ENCODE measurements around the gene APBA2. TPM values are rescaled to one million over a fixed set of nuclear protein-coding genes. Genes with fewer than 3 reads are reported as not detected.

Gene APBA2
- total and polyA plus RNA-seq, 10 donors, result 5.8 to 33.8 (median 18.3) TPM

DNA sequence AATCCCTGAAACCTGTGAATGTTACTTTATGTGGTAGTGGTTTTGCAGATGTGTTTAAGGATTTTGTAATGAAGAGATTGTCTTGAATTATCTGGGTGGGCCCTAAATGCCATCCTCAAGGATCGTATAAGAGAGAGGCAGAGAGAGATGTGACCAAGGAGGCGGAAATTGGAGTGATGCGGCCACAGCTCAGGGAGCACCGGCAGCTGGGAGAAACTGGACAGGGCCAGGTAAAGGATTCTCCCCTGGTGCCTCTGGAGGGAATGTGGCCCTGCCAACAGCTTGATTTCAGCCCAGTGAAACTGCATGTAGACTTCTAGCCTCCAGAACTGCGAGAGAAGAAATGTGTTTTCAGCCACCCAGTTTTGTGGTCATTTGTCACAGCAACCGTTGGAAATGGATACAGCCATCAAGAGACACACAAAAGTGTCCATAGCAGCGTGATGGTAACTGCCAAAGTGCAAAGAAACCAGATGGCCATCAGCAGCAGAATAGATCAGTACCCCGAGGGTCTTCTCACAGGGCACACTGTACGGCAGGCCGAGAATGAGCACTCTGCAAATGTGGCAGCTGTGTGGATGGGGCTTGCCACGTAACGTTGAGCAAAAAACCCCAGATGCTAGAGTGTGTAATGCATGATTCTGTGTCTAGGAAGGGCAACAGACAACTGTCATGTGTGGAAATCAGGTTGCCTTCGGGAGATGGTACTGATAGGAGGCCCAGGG lies 12.2 kb downstream of the APBA2 start:
- TF ChIP-seq POLR2A (IDR thresholded peaks at IDR 0.05) (no peak), POLR2AphosphoS5 (IDR thresholded peaks at IDR 0.05) (no peak)
- TF ChIP-seq, protein P1, sequence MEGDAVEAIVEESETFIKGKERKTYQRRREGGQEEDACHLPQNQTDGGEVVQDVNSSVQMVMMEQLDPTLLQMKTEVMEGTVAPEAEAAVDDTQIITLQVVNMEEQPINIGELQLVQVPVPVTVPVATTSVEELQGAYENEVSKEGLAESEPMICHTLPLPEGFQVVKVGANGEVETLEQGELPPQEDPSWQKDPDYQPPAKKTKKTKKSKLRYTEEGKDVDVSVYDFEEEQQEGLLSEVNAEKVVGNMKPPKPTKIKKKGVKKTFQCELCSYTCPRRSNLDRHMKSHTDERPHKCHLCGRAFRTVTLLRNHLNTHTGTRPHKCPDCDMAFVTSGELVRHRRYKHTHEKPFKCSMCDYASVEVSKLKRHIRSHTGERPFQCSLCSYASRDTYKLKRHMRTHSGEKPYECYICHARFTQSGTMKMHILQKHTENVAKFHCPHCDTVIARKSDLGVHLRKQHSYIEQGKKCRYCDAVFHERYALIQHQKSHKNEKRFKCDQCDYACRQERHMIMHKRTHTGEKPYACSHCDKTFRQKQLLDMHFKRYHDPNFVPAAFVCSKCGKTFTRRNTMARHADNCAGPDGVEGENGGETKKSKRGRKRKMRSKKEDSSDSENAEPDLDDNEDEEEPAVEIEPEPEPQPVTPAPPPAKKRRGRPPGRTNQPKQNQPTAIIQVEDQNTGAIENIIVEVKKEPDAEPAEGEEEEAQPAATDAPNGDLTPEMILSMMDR (IDR thresholded peaks at IDR 0.05 in 8 of 11, conservative IDR thresholded peaks at IDR 0.05 in 3 of 11), result no peak
- Histone ChIP-seq H3K9me3 (no peaks in the 10 kb centered on the region), H3K27me3 (replicated peaks in 1 of 7) (peaks cover 0 to 6% (median 0%) of the 10 kb centered on the region in 7 donors), H3K4me1 (peaks cover 0 to 20% (median 5%) of the 10 kb centered on the region in 6 donors), H3K36me3 (no peaks in the 10 kb centered on the region), H3K4me3 (no peak overlapping the region), H3K27ac (no peak overlapping the region)
- 87 to 94% (median 89%) methylated on average over 13 of the region's 13 CpGs for WGBS, 5 donors
- DNase-seq, result peak; percentile 38
- intact Hi-C loops (cut with DNase I; ENCODE audit: low total_unique reads), result no loop called here

DNA sequence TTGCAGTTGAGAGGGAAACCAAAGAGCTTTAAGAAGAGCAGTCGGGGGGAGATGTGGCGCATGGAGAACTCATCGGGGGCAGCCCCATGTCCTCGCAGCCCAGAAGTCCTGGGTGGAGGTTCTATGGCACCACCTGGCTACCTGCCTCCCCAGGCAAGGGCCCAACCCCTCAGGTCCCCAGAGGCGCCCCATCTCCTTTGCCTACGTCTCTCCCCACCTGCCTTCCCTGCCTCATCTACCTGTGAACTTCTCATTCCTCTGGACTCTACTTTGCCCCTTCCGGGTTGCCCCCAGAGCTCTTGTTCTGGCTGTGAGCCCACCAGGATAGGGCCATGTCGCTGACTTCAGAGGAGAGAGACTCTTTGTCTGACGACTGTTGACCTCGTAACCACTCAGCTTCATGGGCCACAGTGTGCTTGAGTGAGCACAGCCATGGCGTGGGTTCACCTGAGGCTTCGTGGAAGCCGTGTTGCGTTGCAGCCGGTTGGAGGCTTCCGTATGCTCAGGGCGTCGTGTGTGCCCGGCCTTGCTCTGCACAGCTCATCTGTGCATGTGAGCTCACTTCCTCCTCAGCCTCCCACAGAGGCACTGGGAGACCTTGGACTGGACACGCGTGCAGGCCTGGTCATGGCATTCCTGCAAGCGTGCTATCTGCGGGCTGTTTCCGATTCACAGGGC lies 13.4 kb downstream of the APBA2 start:
- no peaks in the 10 kb centered on the region for H3K9me3 ChIP-seq
- DNase-seq, result peak; percentile 78
- peaks cover 0 to 20% (median 5%) of the 10 kb centered on the region in 6 donors for H3K4me1 ChIP-seq
- intact Hi-C loops (cut with DNase I; ENCODE audit: low total_unique reads), result no loop called here
- 77 to 88% (median 85%) methylated on average over 23 to 24 of the region's 24 CpGs for WGBS, 5 donors
- H3K27me3 ChIP-seq (replicated peaks in 1 of 7), result peaks cover 0 to 6% (median 0%) of the 10 kb centered on the region in 7 donors
- no peaks in the 10 kb centered on the region for H3K36me3 ChIP-seq
- TF ChIP-seq POLR2AphosphoS5 (IDR thresholded peaks at IDR 0.05) (peak; percentile 41 to 71 (median 64)), POLR2A (IDR thresholded peaks at IDR 0.05) (no peak)
- H3K4me3 ChIP-seq, result no peak overlapping the region
- H3K27ac ChIP-seq, result no peak overlapping the region

DNA sequence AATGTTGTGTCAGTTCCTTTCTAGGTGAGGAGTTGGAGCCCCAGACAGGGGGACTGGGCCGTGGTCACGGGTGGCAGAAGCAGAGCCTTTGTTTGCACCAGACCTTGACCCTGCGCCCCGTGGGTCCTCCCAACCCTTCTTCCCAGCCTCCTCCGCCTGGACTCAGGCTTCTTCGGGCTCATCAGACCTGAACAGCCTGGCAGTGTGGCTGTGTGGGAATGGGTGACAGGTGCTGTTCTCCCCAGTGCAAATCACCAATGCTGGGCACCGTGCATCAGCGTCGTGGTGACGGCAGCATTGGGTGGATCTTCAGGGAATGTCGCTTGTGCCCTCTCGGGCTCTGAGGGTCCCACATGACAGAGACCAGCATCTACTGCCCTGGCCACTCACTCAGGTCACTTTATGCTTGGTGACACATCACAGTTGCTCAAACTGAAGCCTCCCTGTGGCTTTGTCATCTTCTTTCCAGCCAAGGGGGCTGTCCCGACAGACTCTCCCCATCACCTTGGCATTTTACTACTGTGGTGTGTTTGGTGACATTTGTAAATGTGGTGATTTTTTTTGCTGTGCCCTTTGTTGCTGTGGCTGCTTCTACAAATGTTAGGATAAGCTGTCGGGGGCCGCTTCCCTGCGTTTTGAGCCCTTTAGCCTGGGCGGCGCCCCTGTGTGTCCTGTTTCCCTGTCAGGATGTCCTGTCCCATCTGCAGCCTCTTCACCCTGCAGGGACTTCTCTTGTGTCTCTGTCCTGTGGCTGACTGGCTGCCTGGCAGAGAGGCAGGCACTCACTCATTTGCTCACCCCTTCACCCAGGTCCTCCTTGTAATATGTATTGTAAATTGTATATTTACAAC lies 14.5 kb downstream of the APBA2 start:
- Histone ChIP-seq H3K4me1 (peaks cover 0 to 20% (median 5%) of the 10 kb centered on the region in 6 donors), H3K36me3 (no peaks in the 10 kb centered on the region), H3K27ac (peak overlapping the region in 1 of 8 donors; percentile 8), H3K27me3 (replicated peaks in 1 of 7) (no peaks in the 10 kb centered on the region), H3K9me3 (no peaks in the 10 kb centered on the region), H3K4me3 (no peak overlapping the region)
- DNase-seq, result peak; percentile 67
- WGBS, 5 donors, result 78 to 85% (median 79%) methylated on average over 12 to 18 of the region's 18 CpGs
- TF ChIP-seq POLR2A (IDR thresholded peaks at IDR 0.05), result no peak
- TF ChIP-seq POLR2AphosphoS5 (IDR thresholded peaks at IDR 0.05), result peak in 1 of 3 donors; percentile 31
- intact Hi-C loops (cut with DNase I; ENCODE audit: low total_unique reads), result no loop called here

- H3K27ac ChIP-seq, result no peak overlapping the region
- intact Hi-C loops (cut with DNase I; ENCODE audit: low total_unique reads), result no loop called here
- peak; percentile 61 for DNase-seq
- TF ChIP-seq POLR2A (IDR thresholded peaks at IDR 0.05), result no peak
- TF ChIP-seq, protein P1 (IDR thresholded peaks at IDR 0.05 in 8 of 11, conservative IDR thresholded peaks at IDR 0.05 in 3 of 11), result no peak
- TF ChIP-seq POLR2AphosphoS5 (IDR thresholded peaks at IDR 0.05), result no peak
- no peaks in the 10 kb centered on the region for H3K36me3 ChIP-seq
- H3K27me3 ChIP-seq (replicated peaks in 1 of 7), result no peaks in the 10 kb centered on the region
- peaks cover 0 to 20% (median 5%) of the 10 kb centered on the region in 6 donors for H3K4me1 ChIP-seq
- H3K4me3 ChIP-seq, result no peak overlapping the region
- no peaks in the 10 kb centered on the region for H3K9me3 ChIP-seq
- WGBS, 5 donors, result 87 to 94% (median 92%) methylated on average over 12 to 13 of the region's 13 CpGs
Measured at GRCh38 chr15:28900892-28901586, 15.3 kb downstream of the APBA2 start.
